ENCODE data around the gene ZNF337.
A peak's percentile ranks its signal among the peaks of the same experiment; 100 is the strongest.
"Not testable (repeated sequence)": the region's sequence is repeated elsewhere in the genome, so short reads cannot be mapped to it uniquely, and the experiment has no call there.

ZNF337 gene

DNA sequence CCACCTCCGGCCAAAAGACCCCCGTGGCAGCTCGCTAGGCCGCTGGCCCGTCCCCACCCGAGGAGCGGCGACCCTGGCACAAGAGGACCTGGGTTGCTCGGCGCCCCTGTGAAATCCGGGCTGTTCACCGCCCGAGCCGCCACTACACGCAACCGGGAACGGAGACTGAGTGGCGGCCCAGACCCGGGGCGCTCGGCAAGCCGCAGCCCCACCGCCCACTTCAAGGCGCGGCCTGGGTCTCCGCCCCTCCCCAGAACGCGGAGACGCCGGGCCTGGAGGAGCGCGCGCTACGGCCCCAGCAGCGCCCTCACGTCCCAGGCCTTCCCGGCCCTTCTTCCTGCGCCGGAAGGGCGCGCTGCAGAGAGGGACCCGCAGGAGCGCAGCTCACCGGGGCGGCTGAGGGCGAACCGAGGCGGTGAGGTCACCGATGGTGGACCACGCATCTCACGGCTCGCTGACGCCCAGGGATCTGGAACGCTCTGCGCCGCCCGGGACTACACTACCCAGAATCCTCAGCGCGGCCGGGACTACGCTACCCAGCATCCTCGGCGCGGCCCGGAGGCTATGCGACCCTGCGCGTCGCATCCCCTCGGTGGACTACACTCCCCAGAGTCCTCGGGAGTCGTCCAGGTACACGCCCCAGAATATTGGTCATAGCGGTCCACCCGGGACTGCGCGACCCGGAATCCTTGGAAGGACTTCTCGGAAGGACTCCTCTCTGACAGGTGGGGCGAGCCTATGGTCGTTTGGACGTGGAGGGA is at the start of gene ZNF337:
TSS of gene ZNF337 (minus strand) at position 483 of the 761 bp plus-strand sequence. CDS start 10,436 bp downstream, outside the sequence.
- peak; percentile 91 for DNase-seq (ENCODE audit: low read depth)

DNA sequence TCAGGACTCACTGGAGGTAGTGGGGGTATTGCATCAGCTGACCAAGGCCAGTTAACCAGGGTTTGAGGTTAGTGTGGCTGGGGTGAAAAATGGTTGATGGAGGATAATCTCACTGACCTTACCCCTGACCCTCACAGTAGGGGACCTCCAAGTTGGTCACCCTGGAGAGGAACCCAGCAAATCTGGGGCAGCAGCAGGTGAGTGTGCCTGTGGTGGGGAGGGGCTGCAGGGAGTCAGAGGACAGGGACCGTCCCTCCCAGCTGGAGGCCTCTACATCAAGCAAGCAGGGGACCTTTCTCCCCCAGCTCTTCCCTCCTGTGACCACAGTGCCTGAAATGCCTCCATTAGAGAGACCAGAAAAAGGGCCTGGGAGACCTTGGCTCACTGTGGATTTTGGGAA is 49.1 kb upstream of the ZNF337 start:
- DNase-seq (ENCODE audit: low read depth) = no peak

DNA sequence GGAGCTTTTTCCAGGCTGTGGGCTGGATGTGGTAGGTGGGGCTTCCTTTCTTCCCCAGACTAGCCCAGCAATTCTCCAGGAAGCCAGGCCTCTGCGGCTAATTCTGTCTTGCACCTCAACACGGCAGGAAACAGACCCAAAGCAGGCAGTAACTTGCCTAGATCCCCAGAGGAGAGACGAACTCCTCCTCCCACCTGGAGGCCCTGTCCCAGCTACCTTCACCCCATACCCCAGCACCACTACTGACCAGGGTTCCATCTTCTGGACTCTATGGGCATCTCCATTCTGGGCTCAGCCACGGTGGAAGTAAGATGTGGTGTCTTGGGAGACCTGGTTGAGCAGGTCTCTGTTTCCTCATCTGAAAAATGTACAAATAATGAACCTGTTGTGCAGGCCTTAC is 48.4 kb upstream of the ZNF337 start:
- DNase-seq (ENCODE audit: low read depth) = no peak

DNA sequence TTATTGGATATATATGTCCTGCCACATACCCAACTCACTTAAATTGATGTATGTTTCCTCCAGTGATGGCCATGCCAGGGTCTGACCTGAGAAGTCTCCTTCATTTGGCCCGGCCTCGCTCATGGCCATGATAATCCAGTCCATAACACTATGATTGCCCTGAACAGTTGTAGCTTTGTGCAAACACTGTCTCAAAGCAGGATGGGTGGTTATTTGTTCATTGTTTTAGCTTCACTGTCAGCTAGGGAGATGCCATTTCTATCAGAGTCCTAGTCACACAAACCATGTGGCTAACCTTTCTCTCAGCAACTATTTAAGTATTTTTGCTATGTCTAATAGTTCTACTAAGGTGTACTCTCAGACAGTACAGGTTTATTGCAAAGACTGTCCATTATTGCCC is 47.6 kb upstream of the ZNF337 start:
- DNase-seq (ENCODE audit: low read depth) = no peak

DNA sequence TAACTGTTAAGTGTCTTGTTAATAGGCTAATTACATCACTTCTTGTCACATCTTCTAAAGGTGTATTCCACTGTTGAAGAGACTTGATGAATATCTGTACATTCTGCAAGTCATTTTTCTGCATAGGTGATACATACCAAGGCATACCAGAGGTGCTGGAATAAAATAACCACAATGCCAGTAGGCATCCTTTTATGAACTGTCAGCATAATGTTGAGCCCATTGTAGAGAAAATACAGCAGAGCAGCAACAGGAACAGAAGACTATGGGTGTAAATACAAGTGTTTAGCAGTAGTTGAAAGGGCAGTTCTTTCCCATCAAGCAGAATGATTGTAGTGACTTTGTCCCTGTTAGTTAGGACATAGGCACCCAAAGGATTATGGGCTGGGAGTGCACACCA is 44.4 kb upstream of the ZNF337 start:
- DNase-seq (ENCODE audit: low read depth) = no peak

DNA sequence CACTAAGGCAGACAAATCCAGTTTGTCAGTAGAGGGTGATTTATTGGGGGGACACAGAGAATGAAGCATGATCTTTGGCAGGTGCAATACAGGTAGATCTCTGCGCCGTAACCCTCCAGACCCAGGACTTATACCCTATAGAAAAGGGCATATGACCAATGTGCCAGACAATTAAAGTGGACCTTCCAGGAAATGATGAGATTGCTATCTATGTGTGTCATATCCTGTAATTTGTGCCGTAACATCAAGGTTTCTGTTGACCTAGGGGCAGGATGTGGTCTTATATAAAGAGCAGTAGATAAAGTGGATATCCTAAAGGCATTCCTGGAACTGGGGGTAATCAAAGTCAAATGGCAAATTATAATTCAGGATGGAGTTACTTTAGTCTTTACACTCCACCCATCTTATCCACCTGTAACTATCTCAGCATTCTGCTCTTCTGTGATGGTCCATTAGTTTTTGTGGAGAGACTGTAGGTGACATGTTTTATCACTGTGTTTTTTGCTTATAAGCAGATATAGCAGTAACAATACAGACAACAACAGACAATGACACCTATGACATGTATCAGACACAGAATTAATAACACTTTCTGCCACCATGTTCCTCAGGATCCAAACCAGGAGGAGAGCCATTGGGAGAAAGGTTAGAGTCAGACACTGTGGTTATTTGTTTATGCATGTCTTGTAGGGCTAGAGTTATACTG is 43.1 kb upstream of the ZNF337 start:
- DNase-seq (ENCODE audit: low read depth) = no peak

DNA sequence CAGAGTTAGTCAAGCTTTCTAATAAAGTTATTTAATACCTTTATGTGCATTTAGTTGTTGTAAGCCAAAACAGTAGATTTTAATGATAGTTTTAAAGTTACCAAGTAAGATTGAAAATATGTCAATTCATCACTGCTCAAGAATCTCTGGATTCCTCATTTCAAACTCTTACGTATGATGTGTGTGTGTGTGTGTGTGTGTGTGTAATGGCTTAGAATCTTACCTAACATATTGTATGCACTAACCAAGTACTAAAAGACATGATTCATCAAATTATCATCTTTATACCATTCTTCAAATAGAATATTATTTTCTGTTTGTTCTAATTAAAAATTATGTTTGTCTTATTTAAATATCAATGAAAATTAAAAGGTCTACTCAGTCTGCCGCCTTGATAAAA is 41.5 kb upstream of the ZNF337 start:
- no peak for DNase-seq (ENCODE audit: low read depth)

DNA sequence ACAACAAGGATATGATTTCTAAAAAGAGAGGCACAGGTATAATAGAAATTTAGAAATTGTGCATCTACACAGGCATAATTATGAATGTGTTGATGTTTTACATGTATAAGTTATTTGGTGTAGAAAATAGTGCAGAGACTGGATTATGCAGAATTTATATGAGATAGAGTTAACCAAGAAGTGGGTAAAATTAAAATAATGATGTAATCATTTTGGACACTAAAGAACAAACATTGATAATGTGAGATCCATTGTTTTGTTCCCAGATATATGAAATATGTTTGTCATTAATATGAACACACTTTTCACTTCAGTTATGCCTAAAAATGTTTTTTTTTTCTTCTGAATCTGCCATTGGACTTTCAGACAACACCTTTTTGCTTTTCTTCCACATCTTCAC is 37.2 kb upstream of the ZNF337 start:
- no peak for DNase-seq (ENCODE audit: low read depth)

DNA sequence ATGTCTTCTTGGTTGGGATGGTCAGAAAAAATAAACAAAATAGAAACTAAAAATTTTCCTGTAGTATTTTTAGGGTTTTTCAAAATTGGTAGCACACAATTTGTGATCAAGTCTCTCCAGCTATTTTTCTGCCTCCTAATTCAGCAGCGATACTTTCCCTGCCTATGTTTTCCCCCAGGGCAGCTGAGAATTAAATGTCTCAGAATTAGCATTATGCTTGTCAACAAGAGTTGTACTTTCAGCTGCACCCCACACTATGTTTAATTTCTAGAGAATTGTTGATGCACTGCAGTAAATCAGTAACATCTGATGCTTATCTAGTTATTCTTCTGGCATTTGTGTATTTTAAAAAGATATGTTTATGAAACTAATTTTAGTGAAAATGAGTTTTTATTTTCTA is 34.2 kb upstream of the ZNF337 start:
- DNase-seq (ENCODE audit: low read depth) = no peak

DNA sequence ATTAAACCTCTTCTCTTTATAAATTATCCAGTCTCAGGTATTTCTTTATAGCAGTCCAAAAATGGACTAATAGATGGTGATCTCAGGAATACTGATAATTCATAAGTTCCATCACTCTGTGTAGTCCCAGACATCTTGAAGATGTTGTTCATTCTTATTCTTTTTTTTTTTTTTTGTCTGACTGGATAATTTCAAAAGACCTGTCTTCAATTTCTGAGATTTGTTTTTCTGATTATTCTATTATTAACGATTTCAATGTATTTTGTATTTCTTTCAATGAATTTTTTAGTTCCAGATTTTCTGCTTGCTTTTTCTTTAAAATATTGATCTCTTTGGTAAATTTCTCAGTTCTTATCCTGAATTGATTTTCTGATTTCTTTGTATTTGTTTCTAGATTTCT is 29.7 kb upstream of the ZNF337 start:
- no peak for DNase-seq (ENCODE audit: low read depth)

DNA sequence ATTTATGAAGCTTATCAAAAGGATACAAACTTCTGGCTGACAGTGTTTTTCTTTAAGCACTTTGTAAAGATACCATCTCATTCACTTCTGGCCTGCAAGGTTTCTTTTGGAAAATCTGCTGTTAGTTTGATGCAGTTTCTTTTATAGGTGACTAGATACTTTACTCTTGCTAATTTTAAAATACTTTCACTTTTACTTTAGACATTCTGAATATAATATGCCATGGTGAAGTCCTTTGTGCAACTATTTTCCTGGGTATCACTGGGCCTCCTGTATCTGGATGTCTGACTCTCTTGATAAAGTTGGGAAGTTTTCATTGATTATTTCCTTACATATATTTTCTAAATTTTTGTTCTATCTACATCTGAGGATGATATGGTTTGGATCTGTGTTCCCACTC is 29.0 kb upstream of the ZNF337 start:
- DNase-seq (ENCODE audit: low read depth) = no peak

DNA sequence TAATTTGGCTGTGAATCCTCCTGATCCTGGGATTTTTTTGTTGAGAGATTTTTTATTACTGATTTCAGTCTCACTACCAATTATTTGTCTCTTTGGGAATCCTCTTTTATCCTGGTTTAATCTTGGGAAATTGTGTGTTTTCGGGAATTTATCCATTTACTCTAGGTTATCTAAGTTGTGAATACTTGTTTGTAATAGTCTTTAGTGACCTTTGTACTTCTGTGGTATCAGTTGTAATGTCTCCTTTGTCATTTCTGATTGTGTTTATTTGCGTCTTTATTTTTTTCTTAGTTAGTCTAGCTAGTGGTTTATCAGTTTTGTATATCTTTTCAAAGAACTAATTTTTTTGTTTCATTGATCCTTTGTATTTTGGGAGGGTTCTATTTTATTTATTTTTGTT is 27.3 kb upstream of the ZNF337 start:
- DNase-seq (ENCODE audit: low read depth) = no peak

DNA sequence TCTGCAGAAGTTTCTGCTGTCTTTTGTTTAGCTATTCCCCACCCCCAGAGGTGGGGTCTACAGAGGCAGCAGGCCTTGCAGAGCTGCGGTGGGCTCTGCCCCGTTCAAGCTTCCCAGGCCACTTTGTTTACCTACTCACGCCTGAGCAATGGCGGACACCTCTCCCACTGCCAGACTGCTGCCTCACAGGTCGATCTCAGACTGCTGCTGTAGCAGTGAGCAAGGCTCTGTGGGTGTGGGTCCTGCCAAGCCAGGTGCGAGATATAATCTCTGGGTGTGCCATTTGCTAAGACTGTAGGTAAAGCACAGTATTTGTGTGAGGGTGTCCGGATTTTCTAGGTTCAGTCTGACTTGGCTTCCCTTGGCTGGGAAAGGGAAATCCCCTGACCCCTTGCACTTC is 23.6 kb upstream of the ZNF337 start:
- DNase-seq (ENCODE audit: low read depth) = no peak

DNA sequence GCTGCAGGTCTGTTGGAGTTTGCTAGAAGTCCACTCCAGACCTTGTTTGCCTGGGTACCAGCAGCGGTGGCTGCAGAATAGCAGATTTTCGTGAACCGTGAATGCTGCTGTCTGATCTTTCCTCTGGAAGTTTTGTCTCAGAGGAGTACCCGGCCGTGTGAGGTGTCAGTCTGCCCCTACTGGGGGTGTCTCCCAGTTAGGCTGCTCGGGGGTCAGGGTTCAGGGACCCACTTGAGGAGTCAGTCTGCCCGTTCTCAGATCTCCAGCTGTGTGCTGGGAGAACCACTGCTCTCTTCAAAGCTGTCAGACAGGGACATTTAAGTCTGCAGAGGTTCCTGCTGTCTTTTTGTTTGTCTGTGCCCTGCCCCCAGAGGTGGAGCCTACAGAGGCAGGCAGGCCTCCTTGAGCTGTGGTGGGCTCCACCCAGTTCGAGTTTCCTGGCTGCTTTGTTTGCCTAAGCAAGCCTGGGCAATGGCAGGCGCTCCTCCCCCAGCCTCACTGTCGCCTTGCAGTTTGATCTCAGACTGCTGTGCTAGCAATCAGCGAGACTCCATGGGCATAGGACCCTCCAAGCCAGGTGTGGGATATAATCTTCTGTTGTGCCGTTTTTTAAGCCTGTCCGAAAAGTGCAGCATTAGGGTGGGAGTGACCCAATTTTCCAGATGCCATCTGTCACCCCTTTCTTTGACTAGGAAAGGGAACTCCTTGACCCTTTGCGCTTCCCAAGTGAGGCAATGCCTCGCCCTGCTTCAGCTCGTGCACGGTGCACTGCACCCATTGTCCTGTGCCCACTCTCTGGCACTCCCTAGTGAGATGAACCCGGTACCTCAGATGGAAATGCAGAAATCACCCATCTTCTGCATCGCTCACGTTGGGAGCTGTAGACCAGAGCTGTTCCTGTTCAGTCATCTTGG is 22.5 kb upstream of the ZNF337 start:
- not testable (repeated sequence) for DNase-seq (ENCODE audit: low read depth)

DNA sequence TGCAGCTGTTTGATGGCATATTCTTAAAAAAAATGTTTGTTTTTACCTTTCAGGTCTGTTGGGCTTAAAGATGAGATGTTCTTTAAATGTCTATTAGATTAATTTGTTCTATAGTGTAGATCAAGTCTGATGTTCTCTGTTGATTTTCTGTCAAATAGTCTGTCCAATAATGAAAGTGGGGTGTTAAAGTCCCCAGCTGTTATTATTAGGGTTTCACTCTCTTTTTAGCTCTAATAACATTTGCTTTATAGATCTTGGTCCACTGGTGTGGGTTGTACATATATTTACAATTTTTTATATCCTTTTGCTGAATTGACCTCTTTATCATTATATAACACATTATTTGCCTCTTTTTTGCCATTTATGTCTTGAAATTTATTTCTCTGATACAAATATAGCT is 11.0 kb upstream of the ZNF337 start:
- DNase-seq (ENCODE audit: low read depth) = no peak

DNA sequence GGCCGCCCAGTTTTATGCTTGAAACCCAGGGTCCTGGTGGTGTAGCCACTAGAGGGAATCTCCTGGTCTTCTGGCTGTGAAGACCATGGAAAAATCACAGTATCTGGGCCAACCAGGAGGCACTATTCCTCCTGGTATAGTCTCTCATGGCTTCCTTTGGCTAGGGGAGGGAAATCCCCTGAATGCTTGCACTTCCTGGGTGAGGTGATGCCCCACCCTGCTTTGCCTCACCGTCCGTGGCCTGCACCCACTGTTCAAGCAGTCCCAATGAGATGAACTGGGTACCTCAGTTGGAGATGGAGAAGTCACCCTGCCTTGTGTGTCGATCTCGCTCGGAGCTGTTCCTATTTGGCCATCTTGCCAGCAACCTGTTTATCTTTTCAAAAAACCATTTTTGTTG is 10.1 kb upstream of the ZNF337 start:
- no peak for DNase-seq (ENCODE audit: low read depth)

DNA sequence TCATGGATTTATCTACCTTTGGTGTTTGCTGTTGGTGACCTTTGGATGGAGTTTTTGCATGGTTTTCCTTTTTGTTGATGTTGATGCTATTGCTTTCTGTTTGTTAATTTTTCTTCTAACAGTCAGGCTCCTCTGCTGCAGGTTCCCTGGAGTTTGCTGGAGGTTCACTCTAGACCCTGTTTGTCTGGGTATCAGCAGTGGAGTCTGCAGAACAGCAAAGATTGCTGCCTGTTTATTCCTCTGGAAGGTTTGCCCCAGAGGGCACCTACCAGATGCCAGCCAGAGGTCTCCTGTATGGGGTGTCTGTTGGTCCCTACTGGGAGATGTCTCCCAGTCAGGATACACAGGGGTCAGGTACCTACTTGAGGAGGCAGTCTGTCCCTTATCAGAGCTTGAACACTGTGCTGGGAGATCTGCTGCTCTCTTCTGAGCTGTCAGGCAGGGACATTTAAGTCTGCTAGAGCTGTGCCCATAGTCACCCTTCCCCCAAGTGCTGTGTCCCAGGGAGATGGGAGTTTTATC is 9.2 kb upstream of the ZNF337 start:
- no peak for DNase-seq (ENCODE audit: low read depth)

DNA sequence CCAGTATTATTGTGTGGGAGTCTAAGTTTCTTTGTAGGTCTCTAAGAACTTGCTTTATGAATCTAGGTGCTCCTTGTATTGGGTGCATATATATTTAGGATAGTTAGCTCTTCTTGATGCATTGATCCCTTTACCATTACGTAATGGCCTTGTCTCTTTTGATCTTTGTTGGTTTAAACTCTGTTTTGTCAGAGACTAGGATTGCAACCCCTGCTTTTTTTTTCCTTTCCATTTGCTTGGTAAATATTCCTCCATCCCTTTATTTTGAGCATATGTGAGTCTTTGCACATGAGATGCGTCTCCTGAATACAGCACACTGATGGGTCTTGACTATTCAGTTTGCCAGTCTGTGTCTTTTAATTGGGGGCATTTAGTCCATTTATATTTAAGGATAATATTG is 7.7 kb upstream of the ZNF337 start:
- not testable (repeated sequence) for DNase-seq (ENCODE audit: low read depth)

DNA sequence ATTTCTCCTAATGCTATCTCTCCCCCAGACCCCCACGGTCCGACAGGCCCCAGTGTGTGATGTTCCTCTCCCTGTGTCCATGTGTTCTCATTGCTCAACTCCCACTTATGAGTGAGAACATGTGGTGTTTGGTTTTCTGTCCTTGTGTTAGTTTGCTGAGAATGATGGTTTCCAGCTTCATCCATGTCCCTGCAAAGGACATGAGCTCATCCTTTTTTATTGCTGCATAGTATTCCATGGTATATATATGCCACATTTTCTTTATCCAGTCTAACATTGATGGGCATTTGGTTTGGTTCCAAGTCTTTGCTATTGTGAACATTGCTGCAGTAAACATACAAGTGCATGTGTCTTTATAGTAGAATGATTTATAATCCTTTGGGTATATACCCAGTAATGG is 4.2 kb upstream of the ZNF337 start:
- DNase-seq (ENCODE audit: low read depth) = not testable (repeated sequence)

DNA sequence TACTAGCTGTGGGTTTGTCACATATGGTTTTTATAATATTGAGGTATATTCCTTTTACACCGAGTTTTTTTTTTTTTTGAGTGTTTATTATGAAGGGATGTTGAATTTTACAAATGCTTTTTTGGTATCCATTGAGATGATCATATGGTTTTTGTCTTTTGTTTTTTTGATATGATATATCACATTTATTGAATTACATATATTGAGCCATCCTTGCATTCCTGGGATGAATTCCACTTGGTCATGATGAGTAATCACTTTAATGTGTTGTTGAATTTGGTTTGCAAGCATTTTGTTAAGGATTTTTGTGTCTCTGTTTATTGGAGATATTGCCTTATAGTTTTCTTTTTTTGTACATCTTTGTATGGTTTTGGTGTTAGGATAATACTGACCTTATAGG is 3.3 kb upstream of the ZNF337 start:
- DNase-seq (ENCODE audit: low read depth) = no peak

DNA sequence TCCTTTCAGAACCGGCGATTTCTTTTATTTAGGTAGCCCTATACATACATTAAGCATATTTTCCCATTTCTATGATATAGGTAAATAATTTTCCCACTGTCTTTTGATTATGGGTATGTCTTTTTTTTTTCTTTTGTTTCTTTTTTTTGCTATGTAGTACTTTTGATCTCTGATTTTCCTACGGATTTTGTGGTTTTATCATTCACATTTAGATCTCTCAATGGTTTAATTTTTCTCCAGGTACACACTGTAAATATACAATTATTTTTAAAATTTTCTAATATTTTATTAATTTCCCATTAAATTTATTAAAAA is 436 bp upstream of the ZNF337 start:
- DNase-seq (ENCODE audit: low read depth) = no peak

DNA sequence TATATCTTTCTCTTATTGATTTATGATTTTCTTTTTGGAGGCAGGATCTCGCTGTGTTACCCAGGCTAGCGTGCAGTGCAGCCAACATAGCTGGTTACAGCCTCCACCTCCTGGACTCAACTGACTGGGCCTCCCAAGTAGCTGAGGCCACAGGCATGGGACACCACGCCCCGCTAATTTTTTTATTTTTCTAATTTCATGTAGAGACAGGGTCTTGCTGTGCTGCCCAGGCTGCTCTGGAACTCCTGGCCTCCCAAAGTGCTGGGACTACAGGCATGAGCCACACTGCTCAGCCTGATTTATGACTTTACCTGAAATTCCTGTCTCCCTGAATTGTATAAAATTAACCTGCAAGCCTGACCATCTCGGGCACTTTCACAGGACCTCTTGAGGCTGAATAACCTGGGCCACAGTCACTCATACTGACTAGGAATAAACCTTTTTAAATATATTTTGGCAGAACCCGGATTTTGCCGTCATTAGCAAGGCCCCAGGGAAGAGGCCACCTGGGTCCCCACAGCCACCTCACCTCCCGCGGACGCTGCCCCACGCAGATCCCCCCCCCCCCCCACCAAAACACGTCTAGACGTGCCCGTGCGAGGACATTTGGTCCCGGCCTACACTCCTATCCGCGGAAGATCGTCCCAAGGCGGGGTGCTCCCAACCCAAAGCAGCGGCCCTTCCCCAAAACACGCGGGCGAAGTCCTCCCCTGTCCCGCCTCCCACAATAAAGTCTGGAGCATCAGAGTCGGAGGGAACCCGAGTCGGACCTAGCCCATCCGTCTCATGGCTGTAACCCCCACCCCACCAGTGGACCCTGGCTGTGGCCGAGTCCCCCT is 902 bp downstream of the ZNF337 start:
- DNase-seq (ENCODE audit: low read depth) = no peak

Data from stimulated activated CD8-positive, alpha-beta memory T cell treated with anti-CD3 and anti-CD28 coated beads, Interleukin-12 subunit alpha, Interleukin-12 subunit beta, amount 100 ng/mL, for 4 hours (primary cell).